ENCODE measurements around the gene SPOCK1.

- TF ChIP-seq CTCF (IDR thresholded peaks at IDR 0.05; ENCODE audit: low read depth, low read length) = no peak
- no peak for TF ChIP-seq POLR2A (IDR thresholded peaks at IDR 0.05; ENCODE audit: extremely low read depth, insufficient read length)
- no peak for TF ChIP-seq MAX (IDR thresholded peaks at IDR 0.05; ENCODE audit: low read depth, low read length)
These were observed 340.4 kb downstream of the SPOCK1 start for GRCh38 chr5:137158691-137159090.
